SK-N-SH treated with all-trans-retinoic acid at 6 μM for 48 hours (cell line): Measurements from ENCODE around the gene NKD1.

Source experiments
- ZFP3 ChIP-seq: fragments of 250-450 bp; sonication (Bioruptor Pico); IDR thresholded peaks from 2 replicates; pipeline ENCODE4 v1.5.0; 2020; ENCODE audit warnings: mild to moderate bottlenecking, moderate library complexity
- ZFP30 ChIP-seq: fragments of 450-650 bp; formaldehyde crosslinking; IDR thresholded peaks from 2 replicates; pipeline ENCODE4 v1.5.0; 2022; ENCODE audit warnings: mild to moderate bottlenecking, moderate library complexity
- TF ChIP-seq, protein P1 (sequence below): fragments of 250-450 bp; sonication (Bioruptor Pico); IDR thresholded peaks from 2 replicates; pipeline ENCODE4 v1.8.0; 2020; ENCODE audit warnings: mild to moderate bottlenecking, moderate library complexity, borderline replicate concordance

DNA sequence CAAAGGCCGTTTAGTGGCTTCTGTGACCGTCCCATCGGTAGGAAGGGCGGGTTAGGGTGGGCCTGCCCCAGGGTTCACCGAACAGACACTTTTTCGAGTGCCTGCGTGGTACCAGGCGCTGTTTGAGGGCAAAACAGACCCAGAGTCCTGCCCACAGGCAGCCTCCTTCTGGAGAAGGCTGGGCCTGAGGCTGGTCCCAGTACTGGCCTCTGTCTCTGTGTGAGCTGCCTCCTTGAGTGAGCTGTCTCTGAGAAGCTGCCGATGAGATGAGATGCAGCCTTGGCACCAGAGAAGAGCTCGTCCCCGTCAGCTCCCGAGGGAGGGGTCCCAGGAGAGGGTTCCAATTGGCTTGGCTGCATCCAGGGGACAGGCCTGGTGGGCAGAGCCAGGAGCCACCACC, 53.1 kb downstream of the NKD1 start:
- no peak for TF ChIP-seq ZFP3 (CRISPR knock-in tag)
- TF ChIP-seq, protein P1, sequence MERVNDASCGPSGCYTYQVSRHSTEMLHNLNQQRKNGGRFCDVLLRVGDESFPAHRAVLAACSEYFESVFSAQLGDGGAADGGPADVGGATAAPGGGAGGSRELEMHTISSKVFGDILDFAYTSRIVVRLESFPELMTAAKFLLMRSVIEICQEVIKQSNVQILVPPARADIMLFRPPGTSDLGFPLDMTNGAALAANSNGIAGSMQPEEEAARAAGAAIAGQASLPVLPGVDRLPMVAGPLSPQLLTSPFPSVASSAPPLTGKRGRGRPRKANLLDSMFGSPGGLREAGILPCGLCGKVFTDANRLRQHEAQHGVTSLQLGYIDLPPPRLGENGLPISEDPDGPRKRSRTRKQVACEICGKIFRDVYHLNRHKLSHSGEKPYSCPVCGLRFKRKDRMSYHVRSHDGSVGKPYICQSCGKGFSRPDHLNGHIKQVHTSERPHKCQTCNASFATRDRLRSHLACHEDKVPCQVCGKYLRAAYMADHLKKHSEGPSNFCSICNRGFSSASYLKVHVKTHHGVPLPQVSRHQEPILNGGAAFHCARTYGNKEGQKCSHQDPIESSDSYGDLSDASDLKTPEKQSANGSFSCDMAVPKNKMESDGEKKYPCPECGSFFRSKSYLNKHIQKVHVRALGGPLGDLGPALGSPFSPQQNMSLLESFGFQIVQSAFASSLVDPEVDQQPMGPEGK = no peak
- TF ChIP-seq ZFP30 (CRISPR knock-in tag) = no peak
